Measurements from ENCODE around the gene FBXO22.
A peak's percentile ranks its signal among the peaks of the same experiment; 100 is the strongest.
"Not testable (repeated sequence)": the region's sequence is repeated elsewhere in the genome, so short reads cannot be mapped to it uniquely, and the experiment has no call there.

The FBXO22 gene

DNA sequence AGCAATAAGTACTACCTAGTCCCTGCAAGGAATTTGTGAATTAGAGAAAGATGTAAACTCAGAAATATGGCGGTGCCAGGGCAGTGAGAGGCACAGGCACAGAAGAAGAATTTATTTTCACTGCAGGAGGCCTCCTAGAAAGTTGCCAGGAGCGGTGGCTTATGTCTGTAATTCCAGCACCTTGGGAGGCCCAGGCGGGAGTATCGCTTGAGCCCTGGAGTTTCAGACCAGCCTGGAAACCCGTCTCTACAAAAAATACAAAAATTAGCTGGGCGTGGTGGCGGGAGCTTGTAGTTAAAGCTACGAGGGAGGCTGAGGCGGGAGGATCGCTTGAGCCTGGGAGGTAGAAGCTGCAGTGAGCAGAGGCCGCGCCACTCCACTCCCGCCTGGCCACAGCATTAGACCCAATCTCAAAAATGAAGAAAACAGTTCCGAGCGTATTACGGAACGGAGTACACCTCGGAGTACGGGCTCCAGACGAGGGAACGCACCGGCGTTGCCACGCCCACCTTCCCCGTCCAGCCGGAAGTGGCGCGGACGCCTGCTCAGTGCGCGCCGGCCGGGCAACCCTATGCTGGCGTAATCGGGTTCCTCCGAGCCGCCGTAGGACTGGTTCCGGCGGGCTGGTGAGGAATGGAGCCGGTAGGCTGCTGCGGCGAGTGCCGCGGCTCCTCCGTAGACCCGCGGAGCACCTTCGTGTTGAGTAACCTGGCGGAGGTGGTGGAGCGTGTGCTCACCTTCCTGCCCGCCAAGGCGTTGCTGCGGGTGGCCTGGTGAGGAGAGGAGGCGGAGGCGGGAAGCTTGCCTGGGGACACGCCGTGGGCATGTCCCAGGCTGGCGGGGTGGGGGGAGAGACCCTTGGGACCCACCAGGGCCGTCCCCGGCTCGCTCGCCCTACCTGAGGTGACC is at the start of gene FBXO22:
FBXO22 (plus strand) TSS at position 548 of the 909 bp plus-strand sequence; CDS start at position 634, 86 bp downstream.
- DNase-seq, result peak; percentile 52

DNA sequence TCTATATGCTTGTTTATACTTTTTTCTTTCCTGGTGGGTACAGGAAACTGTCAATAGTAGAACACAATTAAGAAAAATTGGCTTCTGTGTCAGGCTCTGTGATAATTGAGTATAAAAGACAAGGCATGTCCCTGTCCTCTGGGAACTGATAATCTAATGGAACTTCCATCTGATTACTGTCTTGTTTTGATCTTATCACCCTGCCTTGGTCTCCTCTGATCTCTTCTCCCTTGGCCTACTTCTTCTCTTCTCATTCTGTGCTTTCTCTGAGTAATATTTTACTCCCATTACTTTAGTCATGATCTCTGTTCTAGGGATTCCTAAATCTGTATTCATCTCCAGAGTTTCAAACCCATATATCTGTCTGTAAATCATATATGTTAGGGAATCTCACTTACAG is 45.8 kb upstream of the FBXO22 start:
- DNase-seq, result no peak

DNA sequence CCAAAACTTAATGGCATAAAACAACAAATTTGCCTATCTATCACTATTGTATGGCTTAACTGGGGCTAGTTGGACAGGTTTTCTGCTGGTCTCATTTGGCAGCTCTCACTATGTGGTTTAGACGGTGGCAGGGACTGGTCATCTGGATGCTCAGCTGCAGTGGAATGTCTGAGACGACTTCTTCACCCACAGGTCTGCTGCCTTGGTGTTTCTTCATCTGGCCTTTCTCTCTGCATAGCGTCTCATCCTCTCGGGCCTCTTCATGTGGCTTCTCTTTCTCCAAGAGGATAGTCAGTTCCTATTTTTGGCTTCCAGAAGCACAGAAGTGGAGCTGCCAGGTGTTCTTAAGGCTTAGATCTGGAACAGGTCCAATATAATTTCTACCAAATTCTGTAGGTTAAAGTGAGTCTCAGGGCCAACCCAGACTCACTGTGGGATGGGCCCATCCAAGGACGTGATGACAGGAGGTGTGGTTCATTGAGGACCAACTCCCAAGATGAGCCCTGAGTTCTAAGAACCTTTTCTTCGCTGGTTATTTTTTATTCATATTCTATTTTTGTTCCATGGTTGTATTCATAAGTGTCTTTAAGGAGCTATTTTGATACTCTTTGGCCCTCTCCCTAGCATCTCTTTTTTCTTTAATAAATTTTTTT is 41.8 kb upstream of the FBXO22 start:
- no peak for DNase-seq

DNA sequence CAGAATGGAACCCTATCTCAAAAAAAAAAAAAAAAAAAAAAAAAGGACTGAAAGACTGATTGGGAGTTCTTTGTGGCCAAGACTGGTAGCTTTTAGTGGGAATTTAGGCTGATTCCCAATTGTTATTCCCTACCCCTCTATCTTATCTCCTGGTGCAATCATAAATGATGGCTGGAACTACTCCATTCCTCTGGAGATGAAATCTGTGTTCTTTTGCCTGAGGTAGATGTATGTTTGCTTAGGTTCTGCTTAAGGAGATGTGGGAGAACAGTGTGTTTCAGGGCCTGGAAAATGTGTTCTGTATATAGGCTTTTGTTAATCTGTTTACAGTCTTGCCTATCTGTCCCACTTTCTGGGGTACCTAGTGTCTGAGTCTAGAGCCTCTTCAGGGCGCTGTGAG is 40.9 kb upstream of the FBXO22 start:
- DNase-seq, result no peak

DNA sequence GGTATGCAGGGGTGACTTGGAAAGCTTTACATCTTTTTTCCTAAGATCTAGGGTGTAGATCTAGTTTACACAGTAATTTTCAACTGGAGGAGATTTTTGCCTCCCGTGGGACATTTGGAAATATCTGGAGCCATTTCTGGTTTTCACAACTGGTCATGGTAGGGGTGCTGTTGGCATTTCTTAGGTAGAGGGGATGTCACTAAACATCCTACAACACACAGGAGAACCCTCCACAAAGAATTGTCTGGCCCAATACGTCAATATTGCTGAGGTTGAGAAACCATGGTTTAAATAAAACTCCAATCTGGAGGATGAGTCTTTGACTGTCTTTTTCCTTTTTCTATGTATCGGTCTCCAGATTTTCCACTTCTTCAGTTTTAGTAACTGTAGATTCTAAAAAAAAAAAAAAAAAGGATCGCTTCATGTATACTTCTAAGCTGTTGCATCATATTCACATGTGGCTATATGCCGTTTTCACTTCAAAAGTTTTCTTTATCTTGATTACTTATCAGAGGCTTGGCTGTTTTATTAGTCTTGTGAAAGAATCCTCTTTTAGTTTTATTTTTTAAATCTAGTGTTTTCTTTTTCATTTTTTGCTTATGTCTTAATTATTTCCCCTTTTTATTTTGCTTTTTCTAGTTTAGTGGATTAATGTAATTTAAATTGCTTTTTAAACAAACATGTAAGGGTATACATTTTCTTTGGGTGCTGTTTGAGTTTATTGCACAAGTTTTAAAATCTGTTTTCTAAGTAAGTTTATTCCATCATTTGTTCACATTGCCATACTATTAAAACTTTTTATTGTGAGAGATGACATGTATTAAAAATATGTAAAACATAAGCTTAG is 39.2 kb upstream of the FBXO22 start:
- no peak for DNase-seq

DNA sequence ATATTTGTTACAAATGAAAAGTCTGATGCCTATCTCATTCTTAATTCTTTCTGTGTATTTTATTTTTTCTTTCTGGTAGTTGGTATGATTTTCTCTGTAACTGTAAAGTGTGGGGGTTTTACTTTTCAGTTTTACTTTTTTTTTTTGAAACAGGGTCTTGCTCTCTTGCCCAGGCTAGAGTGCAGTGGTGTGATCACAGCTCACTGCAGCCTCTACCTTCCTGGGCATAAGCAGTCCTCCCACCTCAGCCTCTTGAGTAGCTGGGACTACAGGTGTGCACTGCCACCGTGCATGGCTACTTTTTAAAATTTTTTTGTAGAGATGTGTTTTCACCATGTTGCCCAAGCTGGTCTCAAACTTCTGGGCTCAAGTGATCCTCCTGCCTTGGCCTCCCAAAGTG is 37.6 kb upstream of the FBXO22 start:
- not testable (repeated sequence) for DNase-seq

DNA sequence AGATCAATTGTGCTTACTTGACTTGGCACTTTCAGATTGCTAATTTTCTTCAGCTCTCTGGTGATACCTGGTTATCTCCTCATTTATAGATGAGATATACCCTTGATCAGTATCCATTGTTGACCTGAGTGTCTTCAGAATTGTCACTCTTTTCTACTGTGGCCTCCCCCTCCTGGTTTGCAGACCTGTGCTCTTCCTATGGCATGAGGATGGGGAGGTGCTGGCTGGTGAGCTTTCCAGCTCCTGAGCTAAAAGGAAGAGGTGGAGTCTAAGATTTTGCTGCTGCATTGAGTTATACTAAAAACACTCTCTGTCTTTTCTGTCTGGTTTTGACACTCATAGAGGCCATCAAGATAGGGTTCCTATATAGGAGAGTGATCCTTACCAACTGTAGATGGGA is 36.8 kb upstream of the FBXO22 start:
- DNase-seq, result no peak

DNA sequence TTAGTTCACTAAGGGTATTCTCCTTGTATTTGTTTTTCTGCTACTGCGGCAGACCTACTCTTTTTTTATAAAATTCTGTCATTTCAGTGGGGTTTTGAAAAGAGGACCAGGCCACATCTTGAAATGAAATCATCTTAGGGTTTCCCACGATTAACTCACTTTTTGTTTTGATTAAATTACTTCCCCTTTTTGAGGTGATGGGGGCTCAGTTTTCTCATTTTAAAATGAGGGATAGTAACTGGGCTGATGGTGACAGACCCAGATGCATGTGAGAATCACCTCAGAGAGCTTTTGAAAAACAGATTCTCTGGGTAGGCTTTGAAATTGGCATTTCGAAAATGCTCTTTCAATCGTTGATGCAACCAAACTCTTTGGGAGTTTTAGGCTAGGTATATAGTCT is 36.2 kb upstream of the FBXO22 start:
- DNase-seq, result no peak

DNA sequence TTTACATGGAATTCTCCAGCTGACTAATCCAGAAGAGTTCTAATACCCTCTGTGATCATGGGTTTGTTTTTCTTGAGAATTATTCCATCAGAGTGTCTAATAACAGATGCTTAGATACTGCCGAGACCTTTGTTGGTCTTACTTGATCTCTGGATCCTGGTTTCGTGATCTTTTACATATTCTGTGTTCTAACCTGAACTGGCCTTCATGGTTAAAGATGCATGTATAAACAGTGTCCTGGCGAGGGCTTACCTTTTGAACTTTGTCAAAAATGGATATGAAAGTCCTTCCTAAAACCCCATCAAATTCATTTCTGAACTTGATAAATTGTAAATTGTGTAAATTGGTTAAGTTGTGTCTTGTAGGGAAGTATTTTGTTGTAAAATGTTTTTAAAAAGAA is 35.7 kb upstream of the FBXO22 start:
- no peak for DNase-seq

DNA sequence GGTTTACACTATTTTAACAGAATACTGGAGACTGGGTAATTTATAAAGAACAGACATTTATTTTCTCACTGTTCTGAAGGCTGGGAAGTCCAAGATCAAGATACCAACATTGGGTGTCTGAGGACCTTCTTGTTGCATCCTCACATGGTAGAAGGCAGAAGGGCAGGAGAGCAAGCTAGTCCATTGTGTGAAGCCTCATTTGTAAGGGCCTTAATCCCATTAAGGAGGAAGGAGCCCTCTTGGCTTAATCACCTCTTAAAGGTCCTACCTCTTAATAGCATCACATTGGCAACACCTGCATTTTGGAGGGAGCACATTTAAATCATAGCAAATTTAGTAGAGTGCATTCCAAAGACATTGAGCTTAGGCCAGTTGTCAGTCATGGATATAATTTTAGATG is 34.2 kb upstream of the FBXO22 start:
- DNase-seq, result no peak

DNA sequence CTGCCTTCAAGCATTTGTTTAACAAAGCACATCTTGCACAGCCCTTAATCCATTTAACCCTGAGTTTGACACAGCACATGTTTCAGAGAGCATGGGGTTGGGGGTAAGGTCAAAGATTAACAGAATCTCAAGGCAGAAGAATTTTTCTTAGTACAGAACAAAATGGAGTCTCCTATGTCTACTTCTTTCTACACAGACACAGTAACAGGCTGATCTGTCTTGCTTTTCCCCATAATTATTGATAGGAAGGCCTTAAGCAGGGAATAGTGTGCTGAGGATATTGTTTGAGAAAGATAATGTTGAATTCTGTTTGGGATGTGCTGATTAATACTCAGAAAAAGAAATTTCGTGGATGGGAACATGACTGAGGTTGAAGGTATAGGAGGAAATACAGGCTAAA is 32.1 kb upstream of the FBXO22 start:
- not testable (repeated sequence) for DNase-seq

DNA sequence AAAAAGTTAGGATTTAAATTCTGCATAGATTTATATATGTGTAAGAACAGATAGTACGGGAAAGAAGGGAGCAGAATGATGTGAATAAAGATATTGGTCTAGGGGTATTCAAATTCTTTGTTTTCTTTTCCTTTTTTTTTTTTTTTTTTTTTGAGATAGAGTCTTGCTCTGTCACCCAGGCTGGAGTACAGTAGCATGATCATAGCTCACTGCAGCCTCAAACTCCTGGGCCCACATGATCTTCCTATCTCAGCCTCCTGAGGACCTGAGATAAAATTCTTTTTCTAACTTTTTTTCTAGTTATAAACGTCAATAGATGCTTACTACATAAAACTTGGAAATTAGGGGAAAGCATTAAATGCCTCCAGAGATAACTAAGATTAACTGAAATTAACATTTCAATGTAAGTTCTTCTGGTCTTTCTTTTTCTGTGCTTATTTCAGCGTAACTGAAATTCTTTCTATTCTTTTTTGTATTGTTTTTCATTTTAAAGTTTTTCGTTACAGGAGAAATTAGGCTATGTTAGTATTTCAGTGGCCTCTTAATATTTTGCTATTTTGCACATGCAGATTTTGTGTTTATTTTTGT is 31.2 kb upstream of the FBXO22 start:
- no peak for DNase-seq

DNA sequence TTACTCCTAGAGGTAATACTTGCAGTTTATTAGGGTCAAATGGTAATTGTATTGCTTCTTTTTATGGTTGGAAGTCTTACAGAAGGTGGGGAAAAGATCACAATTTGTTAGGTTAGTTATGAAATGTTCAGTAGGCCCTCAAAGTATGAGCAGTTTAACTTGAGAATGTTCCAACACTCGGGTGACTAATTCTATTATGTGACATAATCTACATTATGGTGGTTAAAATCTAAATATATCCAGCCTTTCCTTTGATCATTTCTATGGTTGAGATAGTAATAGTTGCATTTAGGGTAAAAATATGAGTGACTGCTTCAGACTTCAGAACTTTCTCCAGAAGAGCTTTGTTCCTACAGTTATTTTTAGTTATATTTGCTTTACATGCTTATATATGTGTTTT is 19.6 kb upstream of the FBXO22 start:
- no peak for DNase-seq

DNA sequence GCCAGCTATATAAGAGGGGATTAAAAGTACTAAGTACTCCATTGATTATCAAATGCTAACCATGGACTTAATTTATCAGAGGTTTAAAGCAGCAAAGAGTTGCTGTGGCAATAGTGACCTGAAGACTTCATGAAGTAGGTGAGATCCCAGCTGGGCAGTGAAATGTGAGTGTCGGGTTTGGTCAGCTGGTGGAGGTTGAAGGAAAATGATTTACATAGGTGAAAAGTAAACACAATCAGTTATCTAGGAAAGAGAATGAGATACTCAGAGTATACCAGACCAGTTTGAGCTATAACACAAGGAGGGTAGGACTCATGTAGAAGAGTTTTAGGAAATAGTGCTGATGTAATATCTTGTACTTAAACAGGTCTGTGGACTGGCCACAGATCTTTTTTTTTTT is 16.5 kb upstream of the FBXO22 start:
- DNase-seq, result no peak

DNA sequence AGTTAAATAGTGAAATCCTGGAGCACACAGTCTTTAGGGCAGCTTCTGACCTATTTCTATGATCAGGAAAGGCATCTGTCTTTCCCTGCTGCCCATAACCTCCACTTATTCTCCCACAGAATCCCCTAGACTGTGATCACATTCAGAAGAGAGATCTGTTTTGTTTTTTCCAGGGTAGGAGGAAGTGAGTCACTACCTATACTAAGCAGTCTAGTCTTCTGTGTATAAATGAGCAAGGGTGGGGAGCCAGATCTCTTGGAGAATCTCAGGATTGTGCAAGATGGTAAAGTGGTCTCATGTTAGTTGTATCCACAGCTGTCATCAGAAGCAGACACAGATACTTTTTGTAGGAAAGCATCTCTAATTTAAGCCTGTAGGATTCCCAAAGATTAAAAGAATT is 11.8 kb upstream of the FBXO22 start:
- no peak for DNase-seq

DNA sequence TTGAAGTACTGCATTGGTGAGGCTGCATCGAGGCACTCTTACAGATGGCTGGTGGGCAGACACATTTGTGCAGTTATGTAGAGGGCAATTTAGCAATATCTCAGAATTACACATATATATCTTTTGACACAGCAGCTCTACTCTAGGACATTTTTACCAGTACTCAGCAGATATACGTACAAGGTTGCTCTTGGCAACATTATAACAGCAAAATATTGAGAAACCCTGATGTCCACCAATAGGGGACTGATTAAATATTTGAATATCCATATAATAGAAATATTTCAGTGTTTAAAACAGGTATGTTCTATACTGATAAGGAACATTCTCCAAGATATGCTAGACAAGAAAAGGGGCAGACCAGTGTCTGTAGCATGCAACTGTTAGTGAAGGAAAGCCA is 7.9 kb upstream of the FBXO22 start:
- DNase-seq, result no peak

DNA sequence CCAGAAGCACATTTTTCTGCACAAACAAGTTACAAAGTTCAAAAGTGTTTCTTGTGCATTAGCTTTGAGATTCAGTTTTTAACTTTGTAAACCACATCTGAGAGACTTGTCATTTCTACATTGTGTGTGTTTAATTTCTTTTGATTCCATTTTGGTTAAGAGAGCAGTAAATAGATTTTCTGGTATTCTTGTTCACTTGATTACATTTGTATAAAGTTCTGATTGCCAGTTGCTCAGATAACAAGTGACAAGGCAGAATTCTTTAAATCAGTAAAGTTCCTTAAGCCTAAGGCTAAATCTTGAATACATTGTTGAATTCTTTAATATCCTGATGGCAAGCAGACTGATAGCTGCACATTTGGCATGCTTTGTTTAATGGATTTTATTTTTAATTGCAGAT is 3.1 kb upstream of the FBXO22 start:
- DNase-seq, result no peak

DNA sequence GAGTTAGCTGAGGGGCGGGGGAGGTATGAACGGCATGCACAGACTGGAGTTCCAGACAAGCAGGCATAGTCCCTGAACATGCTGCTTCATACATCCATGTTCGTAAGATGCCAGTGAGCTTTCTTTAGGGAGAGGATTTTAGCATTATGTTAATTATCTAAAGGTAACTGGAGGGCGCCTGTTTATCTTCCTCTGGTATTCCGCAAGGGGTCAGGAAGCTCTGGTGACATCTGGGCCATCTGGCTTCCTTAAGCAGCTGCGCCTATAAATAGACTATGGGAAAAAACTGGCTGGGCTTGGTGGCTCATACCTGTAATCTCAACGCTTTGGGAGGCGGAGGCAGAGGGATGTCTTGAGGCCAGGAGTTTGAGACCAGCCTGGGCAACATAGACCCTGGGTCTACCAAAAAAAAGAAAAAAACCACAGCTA is 1.5 kb upstream of the FBXO22 start:
- DNase-seq, result no peak

DNA sequence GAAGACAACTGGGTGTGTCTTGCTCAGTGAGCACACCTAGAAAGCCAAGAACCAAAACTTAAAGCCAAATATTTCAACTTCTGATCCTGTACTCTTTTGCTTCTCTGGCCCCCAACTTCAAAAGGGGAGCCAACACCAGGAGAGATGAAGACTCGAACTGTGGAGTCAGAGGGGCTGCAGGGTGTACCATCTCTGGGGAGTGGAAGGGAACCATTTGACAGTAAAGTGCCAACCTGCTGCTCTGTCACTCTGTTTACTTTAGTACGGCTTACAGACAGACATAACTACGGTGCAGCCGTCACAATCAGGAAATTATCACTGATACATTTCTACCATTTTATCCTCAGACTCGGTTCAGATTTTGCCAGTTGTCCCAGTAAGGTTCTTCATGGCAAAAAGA is 1.6 kb downstream of the FBXO22 start:
- DNase-seq, result no peak

DNA sequence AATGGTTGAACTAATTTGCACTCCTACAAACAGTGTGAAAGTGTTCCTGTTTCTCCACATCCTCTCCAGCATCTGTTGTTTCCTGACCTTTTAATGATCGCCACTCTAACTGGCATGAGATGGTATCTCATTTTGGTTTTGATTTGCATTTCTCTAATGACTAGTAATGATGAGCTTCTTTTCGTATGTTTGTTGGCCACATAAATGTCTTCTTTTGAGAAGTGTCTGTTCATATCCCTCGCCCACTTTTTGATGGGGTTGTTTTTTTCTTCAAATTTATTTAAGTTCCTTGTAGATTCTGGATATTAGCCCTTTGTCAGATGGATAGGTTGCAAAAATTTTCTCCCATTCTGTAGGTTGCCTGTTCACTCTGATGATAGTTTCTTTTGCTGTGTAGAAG is 6.7 kb downstream of the FBXO22 start:
- not testable (repeated sequence) for DNase-seq

DNA sequence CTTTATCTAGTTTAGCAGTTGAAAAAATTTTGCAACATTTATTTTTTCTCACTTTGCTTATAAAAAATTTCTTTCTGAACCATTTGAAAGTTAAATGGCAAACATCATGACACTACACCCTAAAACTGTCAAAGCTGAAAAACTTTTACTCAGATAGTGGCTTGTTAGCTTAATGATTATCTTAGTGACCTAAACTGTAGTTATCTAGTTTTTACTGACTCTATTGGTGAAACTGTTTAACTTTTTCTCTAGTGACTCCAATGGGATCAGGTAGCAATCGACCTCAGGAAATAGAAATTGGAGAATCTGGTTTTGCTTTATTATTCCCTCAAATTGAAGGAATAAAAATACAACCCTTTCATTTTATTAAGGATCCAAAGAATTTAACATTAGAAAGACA is 13.3 kb downstream of the FBXO22 start:
- no peak for DNase-seq

DNA sequence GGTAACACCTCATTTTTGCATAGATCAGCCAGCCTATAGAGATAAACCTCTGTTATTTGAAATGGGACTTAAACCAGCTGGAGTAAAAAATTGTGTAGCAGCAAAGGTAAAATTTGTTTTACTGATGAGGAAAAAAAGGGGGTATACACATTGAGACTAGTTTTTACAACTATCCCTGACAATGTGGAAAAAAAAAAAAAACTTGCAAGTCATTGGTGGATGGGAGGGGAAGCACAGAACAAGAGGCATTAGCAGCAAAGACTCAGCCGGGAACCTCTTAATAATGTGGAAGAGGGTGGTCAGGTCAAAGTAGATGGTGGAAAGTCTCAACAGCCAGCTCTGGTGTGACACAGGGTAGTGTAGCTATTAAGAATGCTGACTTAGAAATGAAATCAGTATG is 14.5 kb downstream of the FBXO22 start:
- no peak for DNase-seq

DNA sequence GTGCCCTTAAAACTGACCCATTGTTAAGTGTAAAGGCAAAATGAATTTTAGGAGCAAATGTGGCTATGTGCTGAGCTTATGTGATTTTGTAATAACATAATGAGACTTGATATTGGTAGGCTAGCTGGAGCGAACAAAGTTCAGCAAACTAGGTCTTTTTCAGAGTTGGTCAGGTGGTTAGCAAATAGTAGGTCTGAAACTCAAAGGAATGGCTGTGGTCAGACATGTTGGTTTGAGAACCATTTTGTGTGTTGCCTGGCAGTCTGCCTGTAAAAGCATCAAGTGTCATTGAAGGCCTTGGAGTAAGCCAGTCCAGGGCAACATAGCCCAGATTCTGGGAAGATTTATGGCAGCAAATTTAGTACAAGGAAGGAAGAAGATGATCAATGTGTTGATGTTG is 16.4 kb downstream of the FBXO22 start:
- no peak for DNase-seq
